ENCODE results near the gene S100Z.
"Not testable (repeated sequence)": the region's sequence is repeated elsewhere in the genome, so short reads cannot be mapped to it uniquely, and the experiment has no call there.

Gene S100Z

GRCh38 chr5:76831110-76831452, 18.7 kb upstream of the S100Z start:
- DNase-seq = peak; percentile 90

GRCh38 chr5:76836181-76836580, 13.6 kb upstream of the S100Z start:
- no peak for DNase-seq

GRCh38 chr5:76836585-76836984, 13.2 kb upstream of the S100Z start:
- no peak for DNase-seq

GRCh38 chr5:76838481-76839261, 11.1 kb upstream of the S100Z start:
- peak; percentile 73 for DNase-seq

GRCh38 chr5:76841361-76841760, 8.5 kb upstream of the S100Z start:
- no peak for DNase-seq

- DNase-seq = no peak
These were observed 3.9 kb upstream of the S100Z start for GRCh38 chr5:76845890-76846289.

- no peak for DNase-seq
These were observed 830 bp downstream of the S100Z start for GRCh38 chr5:76850543-76851145.

GRCh38 chr5:76851728-76852369, 2.0 kb downstream of the S100Z start:
- DNase-seq = no peak

GRCh38 chr5:76852772-76853171, 3.0 kb downstream of the S100Z start:
- DNase-seq = no peak

- DNase-seq = not testable (repeated sequence)
These were observed 3.9 kb downstream of the S100Z start for GRCh38 chr5:76853741-76854140.

- no peak for DNase-seq
These were observed 4.8 kb downstream of the S100Z start for GRCh38 chr5:76854644-76855043.

GRCh38 chr5:76855501-76855900, 5.7 kb downstream of the S100Z start:
- not testable (repeated sequence) for DNase-seq

GRCh38 chr5:76855961-76856360, 6.1 kb downstream of the S100Z start:
- DNase-seq = no peak

GRCh38 chr5:76856800-76857199, 7.0 kb downstream of the S100Z start:
- not testable (repeated sequence) for DNase-seq

GRCh38 chr5:76859591-76860247, 9.9 kb downstream of the S100Z start:
- no peak for DNase-seq

- DNase-seq = peak; percentile 20
These were observed 11.8 kb downstream of the S100Z start for GRCh38 chr5:76861612-76862011.

GRCh38 chr5:76863001-76863400, 13.2 kb downstream of the S100Z start:
- no peak for DNase-seq

- DNase-seq = no peak
These were observed 16.7 kb downstream of the S100Z start for GRCh38 chr5:76866503-76866902.

GRCh38 chr5:76867038-76867437, 17.2 kb downstream of the S100Z start:
- no peak for DNase-seq

GRCh38 chr5:76867827-76868693, 18.2 kb downstream of the S100Z start:
- peak; percentile 55 for DNase-seq

- DNase-seq = peak; percentile 35
These were observed 20.2 kb downstream of the S100Z start for GRCh38 chr5:76870046-76870445.

- DNase-seq = no peak
These were observed 24.3 kb downstream of the S100Z start for GRCh38 chr5:76874088-76874581.
